HG03060 (cell line): ENCODE results near the gene NPEPPS.
"Not testable (repeated sequence)": the region's sequence is repeated elsewhere in the genome, so short reads cannot be mapped to it uniquely, and the experiment has no call there.

Experiments
- ATAC-seq: cut with Tn5 transposase; IDR thresholded peaks from one replicate; pipeline ENCODE4 v1.9.1; 2021; ENCODE audit warnings: low read depth, moderate number of reproducible peaks; ENCODE audit not compliant: unreplicated experiment

NPEPPS gene

GRCh38 chr17:47561698-47562405 is 30.9 kb downstream of the NPEPPS start:
- ATAC-seq: not testable (repeated sequence)

GRCh38 chr17:47562406-47562705 is 31.4 kb downstream of the NPEPPS start:
- not testable (repeated sequence) for ATAC-seq

GRCh38 chr17:47567261-47567660 is 36.4 kb downstream of the NPEPPS start:
- not testable (repeated sequence) for ATAC-seq

GRCh38 chr17:47572561-47572960 is 41.7 kb downstream of the NPEPPS start:
- not testable (repeated sequence) for ATAC-seq

- not testable (repeated sequence) for ATAC-seq
Observed at GRCh38 chr17:47582416-47582815, 51.5 kb downstream of the NPEPPS start.

- not testable (repeated sequence) for ATAC-seq
Observed at GRCh38 chr17:47586378-47587055, 55.6 kb downstream of the NPEPPS start.

- not testable (repeated sequence) for ATAC-seq
Observed at GRCh38 chr17:47593522-47593921, 62.6 kb downstream of the NPEPPS start.

- ATAC-seq: no peak
Observed at GRCh38 chr17:47603830-47604597, 73.1 kb downstream of the NPEPPS start.

- no peak for ATAC-seq
Observed at GRCh38 chr17:47604598-47604927, 73.7 kb downstream of the NPEPPS start.

GRCh38 chr17:47605011-47605410 is 74.1 kb downstream of the NPEPPS start:
- no peak for ATAC-seq

GRCh38 chr17:47607481-47607880 is 76.6 kb downstream of the NPEPPS start:
- no peak for ATAC-seq

GRCh38 chr17:47611372-47612350 is 80.8 kb downstream of the NPEPPS start:
- no peak for ATAC-seq

- no peak for ATAC-seq
Observed at GRCh38 chr17:47615766-47616424, 85.0 kb downstream of the NPEPPS start.

- ATAC-seq: no peak
Observed at GRCh38 chr17:47618410-47618809, 87.5 kb downstream of the NPEPPS start.

- ATAC-seq: no peak
Observed at GRCh38 chr17:47620503-47621245, 89.8 kb downstream of the NPEPPS start.

GRCh38 chr17:47621293-47622179 is 90.6 kb downstream of the NPEPPS start:
- no peak for ATAC-seq

GRCh38 chr17:47622180-47622549 is 91.3 kb downstream of the NPEPPS start:
- ATAC-seq: no peak

- ATAC-seq: no peak
Observed at GRCh38 chr17:47624727-47625068, 93.8 kb downstream of the NPEPPS start.
